Progenitor cell of endocrine pancreas (in vitro differentiated cells): ENCODE measurements around the gene SETD9. TPM values are rescaled to one million over a fixed set of nuclear protein-coding genes. Genes with fewer than 3 reads are reported as not detected.

Source experiments
- DNase-seq: peaks from one replicate; pipeline ENCODE4 v3.0.0; 2021; ENCODE audit warnings: low spot score; ENCODE audit not compliant: unreplicated experiment
- H3K27ac Mint-ChIP-seq: 2 replicates; pipeline ENCODE4 v1.8.0; 2021; ENCODE audit warnings: mild to moderate bottlenecking, moderate library complexity, mixed read lengths
- H3K27me3 Mint-ChIP-seq: 2 replicates; pipeline ENCODE4 v1.8.0; 2021; ENCODE audit warnings: mixed read lengths
- H3K36me3 Mint-ChIP-seq: 2 replicates; pipeline ENCODE4 v1.8.0; 2022; ENCODE audit warnings: mixed read lengths; ENCODE audit not compliant: insufficient read depth
- H3K4me1 Mint-ChIP-seq: 2 replicates; pipeline ENCODE4 v1.8.0; 2021; ENCODE audit warnings: low read depth, mixed read lengths
- H3K4me3 Mint-ChIP-seq: 2 replicates; pipeline ENCODE4 v1.8.0; 2021; ENCODE audit warnings: low read depth, mild to moderate bottlenecking, moderate library complexity, mixed read lengths
- H3K9me3 Mint-ChIP-seq: 2 replicates; pipeline ENCODE4 v1.8.0; 2021; ENCODE audit warnings: low read depth, mixed read lengths
- total RNA-seq: library from RNA; stranded (reverse); gene quantifications from 2 replicates; pipeline ENCODE4 v1.2.1, GENCODE V29; 2021
- TF ChIP-seq, protein P1 (sequence below): fragments of 200-600 bp; sonication (generic); IDR thresholded peaks from one replicate; pipeline ENCODE4 v1.5.0; 2021; ENCODE audit warnings: antibody characterized with exemption, mild to moderate bottlenecking; ENCODE audit not compliant: unreplicated experiment

Gene SETD9
- total RNA-seq, 1 donor from 2014 or later, result 17.7 TPM

DNA sequence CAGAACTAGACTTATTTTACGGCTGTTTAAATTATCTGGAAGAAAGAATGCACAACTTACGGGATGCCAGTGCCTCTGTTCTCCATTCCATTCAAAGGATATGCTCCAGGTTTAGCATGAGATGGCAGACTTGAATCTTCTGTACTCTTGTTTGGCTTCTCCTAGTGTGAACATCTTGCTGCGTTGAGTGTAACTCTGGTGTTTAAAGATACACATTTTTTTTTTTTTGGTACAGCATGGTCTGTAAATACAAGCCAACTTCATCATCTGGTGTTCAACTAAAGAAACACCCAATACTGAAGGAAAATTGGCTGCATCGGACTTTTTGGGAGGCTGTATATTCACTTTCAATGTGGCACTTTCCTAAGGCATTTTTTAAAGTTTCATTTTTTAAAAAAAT lies 49.9 kb downstream of the SETD9 start:
- Mint-ChIP-seq H3K36me3 (no peaks in the 10 kb centered on the region), H3K27ac (no peak overlapping the region)

DNA sequence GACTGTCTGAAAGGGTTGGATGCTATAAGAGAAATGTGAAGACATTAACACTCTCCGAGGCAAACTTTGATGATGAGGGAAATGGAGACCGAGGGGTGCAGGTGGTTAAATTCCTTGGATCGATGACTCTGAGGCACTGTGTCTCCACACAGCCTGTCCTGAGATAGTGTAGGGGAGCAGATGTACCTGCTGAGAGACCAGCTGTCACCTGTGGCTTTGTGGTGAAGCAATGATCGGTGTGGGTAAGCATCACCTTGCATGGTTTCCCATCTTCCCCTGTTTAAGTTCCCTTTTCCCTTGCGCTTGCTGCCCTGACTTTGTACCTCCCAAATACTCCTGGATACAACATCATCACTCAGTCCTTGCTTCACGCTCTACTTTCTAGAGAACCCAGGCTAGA lies 52.4 kb downstream of the SETD9 start:
- DNase-seq, result no peak
- H3K4me3 Mint-ChIP-seq, result no peak overlapping the region
- no peak overlapping the region for H3K27ac Mint-ChIP-seq

More for the DNA sequence above, 49.9 kb downstream of the SETD9 start:
- Mint-ChIP-seq H3K9me3 (no peaks in the 10 kb centered on the region), H3K27me3 (peaks cover 38% of the 10 kb centered on the region), H3K4me1 (peaks cover 4% of the 10 kb centered on the region), H3K4me3 (no peak overlapping the region)
- TF ChIP-seq, protein P1, sequence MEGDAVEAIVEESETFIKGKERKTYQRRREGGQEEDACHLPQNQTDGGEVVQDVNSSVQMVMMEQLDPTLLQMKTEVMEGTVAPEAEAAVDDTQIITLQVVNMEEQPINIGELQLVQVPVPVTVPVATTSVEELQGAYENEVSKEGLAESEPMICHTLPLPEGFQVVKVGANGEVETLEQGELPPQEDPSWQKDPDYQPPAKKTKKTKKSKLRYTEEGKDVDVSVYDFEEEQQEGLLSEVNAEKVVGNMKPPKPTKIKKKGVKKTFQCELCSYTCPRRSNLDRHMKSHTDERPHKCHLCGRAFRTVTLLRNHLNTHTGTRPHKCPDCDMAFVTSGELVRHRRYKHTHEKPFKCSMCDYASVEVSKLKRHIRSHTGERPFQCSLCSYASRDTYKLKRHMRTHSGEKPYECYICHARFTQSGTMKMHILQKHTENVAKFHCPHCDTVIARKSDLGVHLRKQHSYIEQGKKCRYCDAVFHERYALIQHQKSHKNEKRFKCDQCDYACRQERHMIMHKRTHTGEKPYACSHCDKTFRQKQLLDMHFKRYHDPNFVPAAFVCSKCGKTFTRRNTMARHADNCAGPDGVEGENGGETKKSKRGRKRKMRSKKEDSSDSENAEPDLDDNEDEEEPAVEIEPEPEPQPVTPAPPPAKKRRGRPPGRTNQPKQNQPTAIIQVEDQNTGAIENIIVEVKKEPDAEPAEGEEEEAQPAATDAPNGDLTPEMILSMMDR, result no peak
- DNase-seq, result no peak

DNA sequence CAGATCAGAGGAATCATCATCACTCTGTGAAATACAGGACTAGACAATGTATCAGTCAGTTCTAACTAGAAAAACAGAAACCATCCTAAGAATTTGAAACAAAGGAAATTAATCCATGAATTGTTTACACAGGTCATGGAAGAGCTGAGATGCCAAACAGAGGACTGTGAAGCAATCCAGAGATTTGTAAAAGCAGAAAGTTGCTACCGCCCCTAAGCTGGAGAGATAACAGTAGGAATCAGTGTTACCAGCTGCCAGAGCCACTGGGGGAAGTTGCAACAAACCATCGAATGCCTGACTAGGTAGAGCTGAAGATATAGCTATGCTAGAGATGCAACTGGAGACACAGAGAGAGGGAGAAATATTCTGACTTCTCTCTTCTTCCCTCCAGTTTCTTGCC lies 52.9 kb downstream of the SETD9 start:
- Mint-ChIP-seq H3K27ac (no peak overlapping the region), H3K9me3 (no peaks in the 10 kb centered on the region), H3K4me3 (no peak overlapping the region), H3K4me1 (peaks cover 7% of the 10 kb centered on the region), H3K27me3 (peaks cover 32% of the 10 kb centered on the region), H3K36me3 (no peaks in the 10 kb centered on the region)
- DNase-seq, result no peak
- TF ChIP-seq, protein P1, result no peak

More for the DNA sequence above, 52.4 kb downstream of the SETD9 start:
- Mint-ChIP-seq H3K27me3 (peaks cover 33% of the 10 kb centered on the region), H3K36me3 (no peaks in the 10 kb centered on the region), H3K9me3 (no peaks in the 10 kb centered on the region), H3K4me1 (peaks cover 7% of the 10 kb centered on the region)
- TF ChIP-seq, protein P1, result no peak

DNA sequence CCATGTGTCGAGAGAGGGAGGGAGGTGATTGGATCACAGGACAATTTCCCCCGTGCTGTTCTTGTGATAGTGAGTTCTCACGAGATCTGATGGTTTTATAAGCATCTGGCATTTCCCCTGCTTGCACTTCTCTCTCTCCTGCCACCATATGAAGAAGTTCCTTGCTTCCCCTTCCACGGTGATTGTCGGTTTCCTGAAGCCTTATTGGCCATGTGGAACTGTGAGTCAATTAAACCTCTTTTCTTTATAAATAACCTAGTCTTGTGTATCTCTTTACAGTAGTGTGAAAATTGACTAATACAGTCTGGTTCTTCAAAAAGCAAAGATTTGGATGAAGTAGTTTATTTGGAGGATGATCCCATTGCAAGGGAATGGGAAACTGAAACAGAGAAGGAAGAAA lies 53.9 kb downstream of the SETD9 start:
- TF ChIP-seq, protein P1, result no peak
- H3K36me3 Mint-ChIP-seq, result no peaks in the 10 kb centered on the region
- H3K4me3 Mint-ChIP-seq, result no peak overlapping the region
- no peaks in the 10 kb centered on the region for H3K9me3 Mint-ChIP-seq
- peak overlapping the region; percentile 0 for H3K27ac Mint-ChIP-seq
- H3K27me3 Mint-ChIP-seq, result peaks cover 25% of the 10 kb centered on the region
- peaks cover 7% of the 10 kb centered on the region for H3K4me1 Mint-ChIP-seq
- no peak for DNase-seq

DNA sequence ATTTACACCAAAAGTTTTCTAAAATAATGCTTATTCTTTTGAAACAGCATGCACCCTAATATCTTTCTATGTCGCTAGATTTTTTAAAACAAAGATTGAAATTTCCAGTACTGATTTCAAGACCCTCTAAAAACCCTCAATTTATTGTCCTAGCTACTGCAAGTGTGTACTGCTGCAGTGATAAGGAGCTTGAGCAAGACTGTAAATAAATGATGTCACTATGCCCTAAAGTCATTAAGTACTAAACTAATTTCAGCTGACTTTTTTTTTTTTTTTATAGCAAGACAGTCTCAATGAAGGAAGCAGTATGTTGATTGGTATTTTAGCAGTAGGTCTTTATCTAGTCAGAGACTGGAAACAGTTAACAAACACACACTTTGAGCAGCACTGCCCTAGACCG lies 54.8 kb downstream of the SETD9 start:
- Mint-ChIP-seq H3K9me3 (no peaks in the 10 kb centered on the region), H3K4me1 (peaks cover 7% of the 10 kb centered on the region), H3K27ac (no peak overlapping the region), H3K4me3 (no peak overlapping the region), H3K36me3 (no peaks in the 10 kb centered on the region), H3K27me3 (peaks cover 23% of the 10 kb centered on the region)
- no peak for DNase-seq
- TF ChIP-seq, protein P1, result no peak

Other genes with a start within 250 kb of the SETD9 start
- 20.0 and 24.3 TPM in 2 replicates for gene MAP3K1, start 94.0 kb upstream of the SETD9 start, total RNA-seq
- 45.5 and 47.4 TPM in 2 replicates for gene MIER3, start 42.5 kb downstream of the SETD9 start, total RNA-seq